GM18868 (cell line): ENCODE measurements around the gene CC2D2B.
A peak's percentile ranks its signal among the peaks of the same experiment; 100 is the strongest.
"Not testable (repeated sequence)": the region's sequence is repeated elsewhere in the genome, so short reads cannot be mapped to it uniquely, and the experiment has no call there.

Experiments used
- ATAC-seq: cut with Tn5 transposase; IDR thresholded peaks from one replicate; pipeline ENCODE4 v1.9.1; 2021; ENCODE audit warnings: mild to moderate bottlenecking, moderate library complexity; ENCODE audit not compliant: unreplicated experiment

Gene CC2D2B

GRCh38 chr10:96017191-96017687 is 109.5 kb downstream of the CC2D2B start:
- peak; percentile 72 for ATAC-seq

- no peak for ATAC-seq
These were observed 113.6 kb downstream of the CC2D2B start for GRCh38 chr10:96021332-96021731.

GRCh38 chr10:96022739-96023138 is 115.0 kb downstream of the CC2D2B start:
- ATAC-seq = no peak

- ATAC-seq = no peak
These were observed 115.4 kb downstream of the CC2D2B start for GRCh38 chr10:96023168-96023567.

GRCh38 chr10:96025566-96025965 is 117.8 kb downstream of the CC2D2B start:
- peak; percentile 61 for ATAC-seq

- ATAC-seq = no peak
These were observed 126.8 kb downstream of the CC2D2B start for GRCh38 chr10:96034625-96035024.

GRCh38 chr10:96038476-96039387 is 131.0 kb downstream of the CC2D2B start:
- no peak for ATAC-seq

GRCh38 chr10:96041146-96041545 is 133.4 kb downstream of the CC2D2B start:
- no peak for ATAC-seq

- peak; percentile 92 for ATAC-seq
These were observed 135.5 kb downstream of the CC2D2B start, which contains the start of gene CCNJ for GRCh38 chr10:96043033-96043892. Gene CCNJ, plus strand, starts transcription at chr10:96043583. Its CDS starts 811 bp downstream, at chr10:96044394.

- peak; percentile 36 for ATAC-seq
These were observed 136.3 kb downstream of the CC2D2B start for GRCh38 chr10:96043893-96044715.

GRCh38 chr10:96044736-96045135 is 137.0 kb downstream of the CC2D2B start:
- no peak for ATAC-seq

GRCh38 chr10:96046546-96046945 is 138.8 kb downstream of the CC2D2B start:
- ATAC-seq = no peak

GRCh38 chr10:96047004-96047649 is 139.4 kb downstream of the CC2D2B start:
- no peak for ATAC-seq

- ATAC-seq = not testable (repeated sequence)
These were observed 140.2 kb downstream of the CC2D2B start for GRCh38 chr10:96047925-96048324.

- no peak for ATAC-seq
These were observed 141.6 kb downstream of the CC2D2B start for GRCh38 chr10:96049340-96049739.

GRCh38 chr10:96053985-96054384 is 146.2 kb downstream of the CC2D2B start:
- no peak for ATAC-seq

- ATAC-seq = no peak
These were observed 149.0 kb downstream of the CC2D2B start for GRCh38 chr10:96056787-96057186.

- ATAC-seq = no peak
These were observed 153.5 kb downstream of the CC2D2B start for GRCh38 chr10:96061232-96061631.

- ATAC-seq = no peak
These were observed 164.9 kb downstream of the CC2D2B start for GRCh38 chr10:96072674-96073073.

- peak; percentile 58 for ATAC-seq
These were observed 165.9 kb downstream of the CC2D2B start for GRCh38 chr10:96073722-96074121.
